GM21576 (cell line): ENCODE results near the gene SDK1.

Experiments
- ATAC-seq: cut with Tn5 transposase; IDR thresholded peaks from one replicate; pipeline ENCODE4 v1.9.1; 2021; ENCODE audit warnings: mild to moderate bottlenecking, moderate library complexity; ENCODE audit not compliant: unreplicated experiment

Gene SDK1

GRCh38 chr7:4269086-4269485 is 968.0 kb downstream of the SDK1 start:
- no peak for ATAC-seq

- ATAC-seq: no peak
Measured at GRCh38 chr7:4269746-4270145, 968.7 kb downstream of the SDK1 start.

GRCh38 chr7:4270268-4270667 is 969.2 kb downstream of the SDK1 start:
- no peak for ATAC-seq

GRCh38 chr7:4270941-4271715 is 970.1 kb downstream of the SDK1 start:
- no peak for ATAC-seq

GRCh38 chr7:4271716-4272015 is 970.6 kb downstream of the SDK1 start:
- no peak for ATAC-seq

- ATAC-seq: no peak
Measured at GRCh38 chr7:4272141-4272540, 971.1 kb downstream of the SDK1 start.

- ATAC-seq: no peak
Measured at GRCh38 chr7:4273566-4274230, 972.6 kb downstream of the SDK1 start.

GRCh38 chr7:4274286-4274685 is 973.2 kb downstream of the SDK1 start:
- no peak for ATAC-seq

GRCh38 chr7:4277936-4278335 is 976.9 kb downstream of the SDK1 start:
- ATAC-seq: no peak

- no peak for ATAC-seq
Measured at GRCh38 chr7:4279216-4279615, 978.2 kb downstream of the SDK1 start.

- ATAC-seq: no peak
Measured at GRCh38 chr7:4281231-4281993, 980.4 kb downstream of the SDK1 start.

GRCh38 chr7:4282434-4283223 is 981.6 kb downstream of the SDK1 start:
- ATAC-seq: no peak

GRCh38 chr7:4286351-4286750 is 985.3 kb downstream of the SDK1 start:
- ATAC-seq: no peak

GRCh38 chr7:4288791-4289394 is 987.8 kb downstream of the SDK1 start:
- ATAC-seq: no peak

GRCh38 chr7:4297165-4297917 is 996.3 kb downstream of the SDK1 start:
- no peak for ATAC-seq

- no peak for ATAC-seq
Measured at GRCh38 chr7:4297918-4298219, 996.8 kb downstream of the SDK1 start.

- ATAC-seq: no peak
Measured at GRCh38 chr7:4299431-4299830, 998.4 kb downstream of the SDK1 start.

- ATAC-seq: no peak
Measured at GRCh38 chr7:4302203-4302905, 1001.3 kb downstream of the SDK1 start.

GRCh38 chr7:4307316-4308204 is 1006.5 kb downstream of the SDK1 start:
- no peak for ATAC-seq
